GM21737 (cell line): ENCODE measurements around the gene ABAT.
"Not testable (repeated sequence)": the region's sequence is repeated elsewhere in the genome, so short reads cannot be mapped to it uniquely, and the experiment has no call there.

Source experiments
- ATAC-seq: cut with Tn5 transposase; IDR thresholded peaks from one replicate; pipeline ENCODE4 v1.9.1; 2021; ENCODE audit warnings: mild to moderate bottlenecking, moderate library complexity; ENCODE audit not compliant: unreplicated experiment

ABAT gene

DNA sequence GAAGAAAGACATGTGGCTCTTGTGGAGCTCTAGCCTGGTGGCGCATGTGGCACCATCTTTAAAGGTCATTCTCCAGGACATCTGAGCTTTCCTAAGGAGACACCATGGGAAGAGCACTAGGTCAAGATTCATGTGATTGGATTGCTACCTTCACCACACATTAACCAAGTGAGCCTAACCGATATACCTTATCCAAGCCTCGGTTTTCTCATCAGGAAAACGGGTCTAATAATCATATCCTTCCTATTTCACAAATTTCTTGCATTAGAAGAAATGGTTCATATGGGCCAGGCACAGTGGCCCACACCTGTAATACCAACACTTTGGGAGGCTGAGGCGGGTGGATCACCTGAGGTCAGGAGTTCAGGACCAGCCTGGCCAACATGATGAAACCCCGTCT lies 64.7 kb downstream of the ABAT start:
- ATAC-seq, result no peak

DNA sequence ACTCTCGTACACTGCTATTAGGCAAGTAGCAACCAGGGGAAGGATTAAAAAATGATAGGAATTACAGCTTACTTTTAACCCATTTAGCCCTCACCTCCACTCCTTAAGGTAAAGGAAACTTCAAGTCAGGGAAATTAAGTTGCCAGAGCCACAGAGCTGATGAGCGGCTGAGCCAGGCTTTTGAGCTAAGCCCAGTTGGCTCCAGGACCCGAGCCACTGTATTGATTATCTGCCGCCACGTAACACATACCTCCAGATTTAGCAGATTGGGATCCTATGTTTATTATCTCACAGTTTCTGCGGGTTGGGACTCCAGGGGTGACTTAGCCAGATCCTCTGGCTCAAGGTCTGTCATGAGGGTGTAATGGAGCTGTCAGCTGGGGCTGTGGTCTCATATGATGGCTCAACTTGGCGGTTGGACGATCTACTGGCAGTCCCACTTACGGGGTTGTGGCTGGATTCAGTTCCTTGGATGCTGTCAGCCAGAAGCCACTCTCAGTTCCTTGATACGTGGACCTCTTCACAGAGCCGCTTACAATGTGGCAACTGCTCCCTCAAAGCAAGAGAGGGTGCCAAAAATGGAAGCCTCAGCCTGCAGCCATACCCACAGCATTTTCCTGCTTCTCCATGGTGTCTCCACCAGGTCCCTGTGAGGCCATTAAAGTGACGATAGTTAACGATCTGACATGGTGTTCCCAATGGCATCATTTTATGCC lies 65.7 kb downstream of the ABAT start:
- ATAC-seq, result no peak

DNA sequence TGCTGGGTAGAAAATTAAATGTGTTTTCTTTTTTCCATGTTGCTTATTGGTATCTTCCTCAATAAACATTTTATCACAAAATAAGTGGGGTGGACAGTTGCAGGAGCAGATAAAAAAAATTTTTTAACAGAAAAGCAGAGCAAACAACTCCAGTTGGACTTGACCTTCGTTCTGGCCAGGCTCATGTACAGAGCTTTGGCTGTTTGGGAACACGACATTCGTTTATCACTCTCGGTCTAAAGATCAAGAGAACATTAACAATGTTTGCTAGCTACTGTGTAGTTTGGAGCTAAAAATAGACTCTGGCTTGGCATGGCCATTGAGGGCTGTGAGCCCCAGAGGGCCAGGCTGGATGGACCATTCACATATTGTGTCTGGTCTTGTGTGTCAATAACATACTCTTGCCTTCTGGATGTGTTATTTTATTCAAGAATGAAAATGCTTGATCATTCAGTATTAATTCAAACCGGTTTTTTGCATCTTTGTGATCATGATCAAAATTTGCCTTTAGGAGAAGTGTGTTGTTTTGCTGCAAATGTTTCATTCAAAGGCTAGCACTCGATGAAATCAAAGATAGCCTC lies 66.4 kb downstream of the ABAT start:
- no peak for ATAC-seq

DNA sequence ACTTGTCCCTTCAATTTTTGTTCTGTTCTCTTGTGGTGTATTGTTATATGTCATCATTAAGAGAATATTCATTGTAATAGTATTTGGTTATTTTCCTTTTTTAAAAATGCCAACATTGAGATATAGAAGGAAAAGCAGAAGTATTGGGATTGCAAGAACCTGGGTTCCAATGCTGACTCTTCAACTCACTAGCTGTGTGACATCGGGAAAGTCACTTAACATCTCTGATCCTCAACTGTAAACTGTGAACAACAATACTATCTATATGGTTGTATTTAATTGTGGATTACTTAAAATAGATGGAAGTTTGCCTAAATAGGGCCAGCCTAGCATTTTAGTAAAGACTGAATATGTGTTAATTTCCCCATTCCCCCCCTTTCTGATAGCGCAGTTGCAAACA lies 67.2 kb downstream of the ABAT start:
- no peak for ATAC-seq

DNA sequence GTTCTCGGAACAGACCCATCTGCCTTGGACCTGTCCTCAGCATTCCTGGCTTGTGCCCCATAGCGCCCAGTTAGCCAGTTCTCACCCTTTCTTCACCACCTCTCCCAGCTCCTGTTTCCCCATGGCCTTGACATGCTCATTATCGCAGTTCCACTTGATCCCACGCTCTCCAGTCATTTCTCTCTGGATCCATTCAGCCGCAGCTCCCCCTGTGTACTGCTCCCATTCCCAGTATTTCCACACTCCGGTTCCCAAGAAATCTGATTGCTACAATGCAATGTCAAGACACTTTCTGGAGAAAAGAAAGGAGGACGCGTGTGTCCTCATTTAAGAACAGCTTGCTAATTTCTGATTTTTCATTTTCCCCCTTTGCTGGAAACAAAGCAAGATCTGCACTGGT lies 67.7 kb downstream of the ABAT start:
- ATAC-seq, result no peak

DNA sequence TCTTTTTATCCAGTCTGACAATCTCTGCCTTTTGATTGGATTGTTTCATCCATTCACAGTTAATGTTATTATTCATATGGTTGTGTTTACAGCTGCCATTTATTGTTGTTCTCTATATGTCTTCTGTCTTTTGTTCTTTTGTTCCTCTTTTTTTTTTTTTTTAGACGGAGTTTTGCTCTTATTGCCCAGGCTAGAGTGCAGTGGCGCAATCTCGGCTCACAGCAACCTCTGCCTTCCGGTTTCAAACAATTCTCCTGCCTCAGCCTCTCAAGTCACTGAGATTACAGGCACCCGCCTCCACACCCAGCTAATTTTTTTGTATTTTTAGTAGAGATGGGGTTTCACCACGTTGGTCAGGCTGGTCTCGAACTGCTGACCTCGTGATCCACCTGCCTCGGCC lies 74.5 kb downstream of the ABAT start:
- not testable (repeated sequence) for ATAC-seq

DNA sequence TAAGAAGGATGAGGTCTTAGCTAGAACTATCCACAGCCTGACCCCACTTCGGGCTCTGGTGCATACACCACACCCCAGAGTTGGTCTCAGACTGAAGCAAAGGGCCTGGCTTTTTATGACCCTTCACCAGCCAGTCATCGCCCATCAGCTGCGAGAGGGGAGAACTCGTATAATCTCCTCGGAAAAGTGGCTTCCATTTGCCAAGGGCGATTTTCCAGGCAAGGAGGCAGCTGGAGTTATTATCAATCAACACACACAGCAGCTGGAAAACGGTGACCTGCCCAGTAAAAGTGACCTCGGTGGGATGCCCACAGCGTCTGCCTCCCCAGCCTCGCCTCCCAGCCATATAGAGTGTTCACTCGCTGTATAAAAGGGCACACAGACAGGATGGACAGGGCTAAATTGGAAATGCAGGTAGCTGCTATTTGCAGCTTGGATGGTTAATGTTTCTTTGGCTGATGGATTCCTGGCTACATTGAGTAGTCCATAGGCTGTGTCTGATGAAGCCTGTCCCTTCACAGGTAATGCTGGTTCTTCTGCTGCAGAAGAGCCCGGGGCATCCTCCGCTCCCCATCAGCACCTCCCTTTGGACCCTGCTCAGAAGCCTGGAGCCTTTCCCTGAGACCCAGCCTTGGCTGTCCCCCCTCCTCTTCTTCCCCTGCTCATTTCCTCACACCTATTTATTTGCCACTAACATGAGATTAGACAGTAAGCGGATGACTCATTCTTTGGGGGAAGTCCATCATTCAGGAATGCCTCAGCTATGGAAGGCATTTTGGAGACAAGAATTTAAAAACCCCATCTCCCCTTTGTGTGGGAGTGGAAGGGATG lies 77.3 kb downstream of the ABAT start:
- no peak for ATAC-seq

DNA sequence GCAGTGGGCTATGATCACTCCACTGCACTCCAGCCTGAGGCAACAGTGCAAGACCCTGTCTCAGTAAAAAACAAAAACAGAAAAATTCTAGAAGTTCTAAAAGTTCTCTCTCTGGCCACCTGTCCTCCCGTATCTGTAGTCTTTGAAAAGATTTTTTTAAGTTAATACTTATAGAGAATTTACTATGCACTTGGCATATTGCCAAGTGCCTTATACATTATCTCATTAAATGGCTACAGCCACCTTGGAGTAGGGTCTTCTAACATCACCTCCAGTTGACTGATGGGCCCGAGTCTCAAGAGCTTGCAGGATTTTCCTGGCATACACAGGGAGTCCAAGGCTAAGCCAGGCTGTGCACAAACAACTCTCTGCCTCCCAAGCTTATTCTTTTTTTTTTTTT lies 78.3 kb downstream of the ABAT start:
- ATAC-seq, result no peak

DNA sequence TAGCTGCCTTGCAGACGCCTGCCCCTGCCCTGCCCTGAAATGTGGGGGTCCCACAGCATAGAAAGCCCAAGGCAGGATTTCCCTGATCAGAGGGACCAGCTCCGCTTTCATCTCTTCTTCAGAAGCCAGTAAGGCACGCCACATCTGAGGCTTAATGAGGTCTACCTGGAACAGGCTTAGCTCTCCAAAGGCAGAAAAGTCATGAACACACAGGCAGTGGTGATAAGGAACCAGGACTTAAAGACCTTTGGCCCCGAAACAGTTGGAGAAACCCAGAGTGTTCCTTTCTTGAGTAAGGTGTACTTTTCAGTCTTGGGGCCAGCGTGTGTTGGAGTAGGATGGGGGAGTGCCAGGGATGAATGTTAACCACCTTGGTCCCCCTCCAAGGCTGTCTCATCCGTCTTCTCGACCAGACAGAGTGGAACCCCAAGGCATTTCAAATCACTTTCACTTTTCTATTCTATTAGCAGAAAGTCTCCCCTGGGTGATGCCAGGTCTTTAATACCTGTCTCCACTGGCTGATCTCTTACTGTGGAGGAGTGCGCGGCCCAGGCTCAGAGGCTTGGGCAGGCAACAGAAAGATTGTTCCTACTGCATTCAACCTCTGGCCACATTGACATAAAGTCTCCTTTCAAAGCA lies 79.1 kb downstream of the ABAT start:
- no peak for ATAC-seq

DNA sequence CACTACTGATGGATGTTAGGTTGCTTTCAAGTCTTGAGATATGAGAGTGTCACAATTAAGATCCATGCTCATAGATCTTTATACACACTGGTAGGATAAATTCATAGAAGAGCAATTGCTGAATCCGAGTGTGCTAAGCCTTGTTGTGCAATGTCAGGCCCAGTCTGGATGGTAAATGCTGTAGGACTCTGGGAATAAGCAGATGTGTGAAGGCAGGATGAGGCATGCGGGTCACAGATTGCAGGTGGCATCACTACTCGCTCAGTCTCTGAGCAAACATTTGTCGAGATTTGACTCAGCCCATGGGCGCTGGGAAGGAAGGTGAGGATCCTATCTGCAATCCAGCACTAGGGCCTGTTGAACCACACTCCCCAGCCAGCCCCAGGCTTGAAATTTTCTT lies 82.3 kb downstream of the ABAT start:
- ATAC-seq, result no peak

DNA sequence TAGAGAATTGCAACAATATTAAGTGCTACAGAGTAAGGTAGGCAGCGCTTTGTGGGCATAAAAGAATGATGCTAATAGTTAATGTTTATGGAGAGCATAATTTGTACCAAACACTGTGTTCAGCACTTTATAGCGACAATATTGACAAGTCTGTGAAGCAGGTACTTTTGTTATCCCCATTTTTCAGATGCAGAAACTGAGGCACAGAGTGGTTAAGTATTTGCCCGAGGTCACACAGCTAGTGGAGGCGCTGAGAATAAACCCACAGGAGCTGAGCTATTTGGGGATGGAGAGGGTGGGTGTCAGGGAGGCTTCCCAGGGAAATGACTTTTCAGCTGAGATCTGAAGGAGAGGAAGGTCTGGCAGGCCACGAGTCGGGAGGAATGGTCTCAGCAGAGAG lies 83.6 kb downstream of the ABAT start:
- no peak for ATAC-seq

DNA sequence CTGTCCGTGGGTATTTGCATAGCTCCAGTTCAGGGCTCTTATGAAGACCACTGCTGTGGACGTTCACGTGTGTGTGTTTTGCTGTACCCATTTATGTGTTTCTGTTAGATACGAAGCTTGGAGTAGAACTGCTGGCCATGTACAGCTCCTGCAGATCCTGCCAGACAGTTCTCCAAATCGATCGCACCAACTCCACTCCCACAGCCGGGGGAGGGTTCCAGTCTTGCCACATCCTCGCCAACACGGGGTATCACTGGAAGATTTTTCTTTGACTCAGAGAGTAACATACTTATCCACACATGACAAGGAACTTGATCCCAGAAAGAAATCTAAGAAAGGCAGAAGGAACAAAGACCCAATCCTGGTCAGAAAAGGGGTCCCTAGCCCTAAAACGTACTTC lies 85.6 kb downstream of the ABAT start:
- ATAC-seq, result no peak

DNA sequence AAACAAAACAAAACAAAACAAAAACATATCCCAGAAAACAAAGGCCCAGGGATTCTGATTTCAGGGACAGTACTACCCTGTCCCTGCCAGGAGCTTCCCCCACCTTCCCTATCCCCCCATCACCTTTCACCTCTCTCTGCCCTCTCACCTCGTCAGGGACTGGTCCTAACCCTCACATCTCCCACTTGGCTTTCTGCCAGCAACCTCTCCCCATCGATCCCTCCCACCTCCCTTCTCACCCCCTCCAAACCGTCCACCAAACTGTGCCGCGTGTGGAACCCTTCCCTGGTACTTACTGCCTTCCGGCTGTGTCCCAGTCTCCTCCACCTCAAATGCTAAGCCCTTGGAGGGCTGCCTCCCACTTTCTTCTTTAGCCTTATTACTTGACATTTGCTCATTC lies 86.7 kb downstream of the ABAT start:
- ATAC-seq, result no peak

DNA sequence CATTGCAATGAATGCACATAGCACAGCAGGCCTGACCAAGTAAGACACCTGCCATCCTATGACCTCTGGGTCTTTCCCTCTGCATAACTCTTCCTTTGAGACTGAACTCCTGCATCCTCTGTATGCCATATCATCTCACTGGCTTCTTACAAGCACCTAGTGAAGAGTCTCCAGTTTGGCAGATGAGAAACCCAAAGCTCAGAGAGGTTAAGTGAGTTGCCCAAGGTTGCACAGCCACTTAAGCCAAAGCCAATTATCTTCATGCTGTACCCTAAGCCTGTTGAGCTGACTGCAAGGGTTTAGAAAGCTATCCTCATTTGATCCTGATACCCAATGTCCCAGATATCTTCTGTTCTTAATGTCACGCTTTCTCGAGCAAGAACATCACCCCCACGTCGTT lies 87.8 kb downstream of the ABAT start:
- ATAC-seq, result no peak

DNA sequence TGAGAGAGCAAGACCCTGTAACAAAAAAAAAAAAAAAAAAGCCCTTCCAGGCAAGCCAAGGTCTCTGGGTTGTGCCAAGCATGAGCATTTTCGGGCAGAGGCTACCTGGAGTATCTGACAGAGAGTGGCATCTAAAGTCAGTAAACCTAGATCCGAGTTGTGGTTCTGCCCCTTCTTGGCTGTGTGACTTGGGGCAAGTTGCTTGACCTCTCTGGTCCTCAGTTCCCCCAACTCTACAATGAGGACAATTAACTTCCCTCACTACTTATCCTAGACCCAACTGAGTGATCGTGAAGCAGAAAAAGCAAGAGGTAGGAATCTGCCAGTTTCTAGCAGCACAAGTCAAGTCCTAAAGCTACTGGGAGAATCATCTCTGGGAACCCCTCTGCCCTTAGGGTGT lies 88.7 kb downstream of the ABAT start:
- no peak for ATAC-seq

DNA sequence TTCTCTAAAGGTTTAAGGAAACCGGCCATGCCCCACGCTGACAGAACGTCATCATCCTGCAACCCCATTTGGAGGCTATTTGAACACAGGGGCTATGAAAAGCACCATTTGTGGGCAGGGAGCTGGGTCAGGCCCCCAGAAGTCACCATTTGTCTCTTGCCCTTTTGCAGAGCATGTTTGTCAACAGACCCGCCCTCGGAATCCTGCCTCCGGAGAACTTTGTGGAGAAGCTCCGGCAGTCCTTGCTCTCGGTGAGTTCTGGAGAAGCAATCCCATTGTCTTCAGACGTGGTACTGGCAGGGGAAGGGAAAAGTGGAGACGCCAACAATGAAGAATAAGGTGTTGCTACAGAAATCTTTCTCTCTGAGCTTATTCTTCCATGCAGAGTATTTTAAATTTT lies 89.5 kb downstream of the ABAT start:
- no peak for ATAC-seq

DNA sequence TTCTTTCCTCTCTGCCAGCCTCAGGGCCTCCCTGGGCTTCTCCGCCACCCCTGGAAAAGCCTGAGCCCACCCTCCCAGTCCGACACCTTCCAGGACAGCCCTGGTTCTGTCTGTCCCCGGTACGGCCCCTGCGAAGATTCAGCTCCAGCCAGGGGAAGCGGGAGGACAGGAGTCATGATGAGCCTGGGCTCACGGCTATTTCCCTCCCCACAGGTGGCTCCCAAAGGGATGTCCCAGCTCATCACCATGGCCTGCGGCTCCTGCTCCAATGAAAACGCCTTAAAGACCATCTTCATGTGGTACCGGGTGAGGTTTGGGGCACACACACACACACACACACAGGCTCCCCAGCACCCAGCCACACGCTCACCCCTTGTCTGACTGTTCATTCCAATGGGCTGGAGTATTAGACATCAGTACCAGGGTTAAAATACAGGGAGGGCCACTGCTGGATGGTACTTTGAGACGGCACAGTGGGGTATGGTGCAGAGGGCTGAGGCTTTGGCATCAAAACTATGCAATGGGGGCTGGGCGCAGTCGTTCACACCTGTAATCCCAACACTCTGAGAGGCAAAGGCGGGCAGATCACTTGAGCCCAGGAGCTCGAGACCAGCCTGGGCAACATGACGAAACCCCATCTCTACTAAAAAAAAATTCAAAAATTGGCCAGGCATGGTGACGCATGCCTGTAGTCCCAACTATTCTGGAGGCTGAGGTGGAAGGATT lies 90.3 kb downstream of the ABAT start:
- ATAC-seq, result no peak

DNA sequence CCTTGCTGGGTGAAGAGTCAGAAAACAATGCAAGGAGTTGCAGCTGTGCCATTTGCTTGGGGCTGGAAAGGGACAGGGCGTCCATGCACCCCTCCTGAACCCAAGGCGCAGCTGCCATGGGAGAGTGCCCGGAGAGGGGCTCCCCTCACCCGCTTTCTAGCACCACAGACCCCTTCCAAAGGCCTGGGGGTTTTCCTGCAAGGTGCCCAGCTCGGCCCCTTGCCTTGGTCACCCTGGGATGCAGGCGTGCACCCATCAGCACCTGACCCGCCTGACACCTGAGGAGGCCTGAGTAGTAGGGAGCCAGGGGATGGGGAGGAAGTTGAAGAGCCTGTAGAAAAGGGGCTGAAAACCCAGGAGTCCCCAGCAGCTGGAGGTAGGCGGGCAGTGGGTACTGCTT lies 92.8 kb downstream of the ABAT start:
- ATAC-seq, result no peak

DNA sequence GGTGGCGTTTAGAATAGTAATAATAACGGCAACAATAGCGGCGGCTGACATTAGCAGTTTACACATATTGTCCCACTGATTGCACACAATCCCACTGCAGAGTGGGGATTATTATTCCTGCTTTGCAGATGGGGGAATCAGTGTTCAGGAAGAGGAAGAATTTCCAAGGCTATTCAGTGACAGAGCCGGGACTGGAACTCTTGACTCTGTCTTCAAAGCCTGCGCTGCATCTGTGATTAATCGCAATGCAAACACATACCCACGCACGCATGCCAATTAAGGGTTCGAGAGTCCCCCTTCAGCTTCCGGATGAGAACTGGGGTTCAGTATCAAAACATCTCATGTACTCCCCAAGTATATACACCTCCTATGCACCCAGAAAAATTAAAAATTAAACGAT lies 93.9 kb downstream of the ABAT start:
- no peak for ATAC-seq

DNA sequence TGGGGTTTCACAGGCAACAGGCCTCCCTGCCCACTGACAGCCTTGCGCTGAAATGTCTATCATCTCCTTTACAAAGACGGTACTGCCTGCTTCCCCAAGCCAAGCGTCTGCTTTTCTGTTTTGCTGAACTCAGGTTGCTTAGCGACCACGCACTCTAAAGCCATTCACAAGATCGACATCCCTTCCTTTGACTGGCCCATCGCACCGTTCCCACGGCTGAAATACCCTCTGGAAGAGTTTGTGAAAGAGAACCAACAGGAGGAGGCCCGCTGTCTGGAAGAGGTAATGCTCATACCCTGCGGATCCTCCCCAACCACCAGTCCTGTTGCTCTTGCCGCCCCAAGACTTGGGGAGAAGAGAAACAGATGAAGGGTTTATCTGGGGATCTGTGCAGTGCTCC lies 94.3 kb downstream of the ABAT start:
- no peak for ATAC-seq

DNA sequence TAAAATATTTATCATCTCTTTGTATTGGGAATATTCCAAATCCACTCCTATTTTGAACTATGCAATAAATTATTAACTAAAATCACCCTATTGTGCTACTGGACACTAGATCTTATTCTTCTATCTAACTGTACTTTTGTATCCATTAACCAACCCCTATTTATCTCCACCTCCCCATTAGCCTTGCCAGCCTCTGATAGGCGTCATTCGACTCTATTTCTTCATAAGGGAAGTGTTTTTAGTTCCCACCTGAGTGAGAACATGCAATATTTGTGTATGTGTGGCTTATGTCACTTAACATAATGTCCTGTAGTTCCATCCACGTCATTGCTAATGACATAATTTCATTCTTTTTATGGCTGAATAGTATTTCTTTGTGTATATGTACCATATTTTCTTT lies 99.1 kb downstream of the ABAT start:
- no peak for ATAC-seq
